AG09309 (cell line): Measurements from ENCODE around the gene COX4I2.
"Not testable (repeated sequence)": the region's sequence is repeated elsewhere in the genome, so short reads cannot be mapped to it uniquely, and the experiment has no call there.

Experiments
- DNase-seq: peaks from one replicate; pipeline ENCODE4 v3.0.0-alpha.2; 2010; ENCODE audit warnings: low read depth
- H3K4me3 ChIP-seq: 2 replicates; pipeline ENCODE4 v1.5.1; 2011; ENCODE audit warnings: mild to moderate bottlenecking, low read depth, low read length, moderate library complexity; ENCODE audit not compliant: control insufficient read depth
- TF ChIP-seq, protein P1 (sequence below): IDR thresholded peaks from 2 replicates; pipeline ENCODE4 v1.5.1; 2011; ENCODE audit warnings: mild to moderate bottlenecking, low read depth, low read length, inconsistent platforms; ENCODE audit not compliant: insufficient read depth, control insufficient read depth; ENCODE audit errors: missing control alignments

Gene COX4I2

DNA sequence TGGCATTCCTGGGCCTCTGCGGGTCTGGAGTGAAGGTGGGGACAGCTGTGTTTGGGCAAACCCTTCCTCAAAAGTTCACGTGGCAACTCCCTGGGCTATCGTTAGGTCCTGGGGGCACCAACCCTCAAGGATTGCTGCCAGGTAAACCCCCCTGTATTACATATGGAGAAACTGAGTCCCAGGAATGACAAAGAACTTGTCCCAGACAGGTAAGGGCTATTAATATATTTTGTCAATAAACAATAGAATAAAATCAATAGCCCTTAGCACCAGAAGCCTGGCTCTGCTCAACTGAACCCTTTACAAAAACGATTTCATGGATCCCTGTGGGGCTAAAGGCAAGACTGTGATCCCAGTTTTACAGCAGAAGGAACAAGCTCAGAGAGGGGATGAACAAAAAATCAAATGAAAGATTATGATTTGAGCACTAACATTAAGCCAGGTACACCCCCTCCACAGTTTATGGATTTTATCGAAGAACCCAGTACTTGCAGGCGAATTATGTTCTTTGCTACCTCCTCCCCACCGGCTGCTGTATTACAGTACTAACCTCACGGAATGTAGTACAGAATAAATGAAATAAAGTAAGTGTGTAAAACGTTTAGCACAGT lies 30.0 kb upstream of the COX4I2 start:
- TF ChIP-seq, protein P1, sequence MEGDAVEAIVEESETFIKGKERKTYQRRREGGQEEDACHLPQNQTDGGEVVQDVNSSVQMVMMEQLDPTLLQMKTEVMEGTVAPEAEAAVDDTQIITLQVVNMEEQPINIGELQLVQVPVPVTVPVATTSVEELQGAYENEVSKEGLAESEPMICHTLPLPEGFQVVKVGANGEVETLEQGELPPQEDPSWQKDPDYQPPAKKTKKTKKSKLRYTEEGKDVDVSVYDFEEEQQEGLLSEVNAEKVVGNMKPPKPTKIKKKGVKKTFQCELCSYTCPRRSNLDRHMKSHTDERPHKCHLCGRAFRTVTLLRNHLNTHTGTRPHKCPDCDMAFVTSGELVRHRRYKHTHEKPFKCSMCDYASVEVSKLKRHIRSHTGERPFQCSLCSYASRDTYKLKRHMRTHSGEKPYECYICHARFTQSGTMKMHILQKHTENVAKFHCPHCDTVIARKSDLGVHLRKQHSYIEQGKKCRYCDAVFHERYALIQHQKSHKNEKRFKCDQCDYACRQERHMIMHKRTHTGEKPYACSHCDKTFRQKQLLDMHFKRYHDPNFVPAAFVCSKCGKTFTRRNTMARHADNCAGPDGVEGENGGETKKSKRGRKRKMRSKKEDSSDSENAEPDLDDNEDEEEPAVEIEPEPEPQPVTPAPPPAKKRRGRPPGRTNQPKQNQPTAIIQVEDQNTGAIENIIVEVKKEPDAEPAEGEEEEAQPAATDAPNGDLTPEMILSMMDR: no peak
- no peak for DNase-seq
- H3K4me3 ChIP-seq: peak overlapping the region; percentile 84

DNA sequence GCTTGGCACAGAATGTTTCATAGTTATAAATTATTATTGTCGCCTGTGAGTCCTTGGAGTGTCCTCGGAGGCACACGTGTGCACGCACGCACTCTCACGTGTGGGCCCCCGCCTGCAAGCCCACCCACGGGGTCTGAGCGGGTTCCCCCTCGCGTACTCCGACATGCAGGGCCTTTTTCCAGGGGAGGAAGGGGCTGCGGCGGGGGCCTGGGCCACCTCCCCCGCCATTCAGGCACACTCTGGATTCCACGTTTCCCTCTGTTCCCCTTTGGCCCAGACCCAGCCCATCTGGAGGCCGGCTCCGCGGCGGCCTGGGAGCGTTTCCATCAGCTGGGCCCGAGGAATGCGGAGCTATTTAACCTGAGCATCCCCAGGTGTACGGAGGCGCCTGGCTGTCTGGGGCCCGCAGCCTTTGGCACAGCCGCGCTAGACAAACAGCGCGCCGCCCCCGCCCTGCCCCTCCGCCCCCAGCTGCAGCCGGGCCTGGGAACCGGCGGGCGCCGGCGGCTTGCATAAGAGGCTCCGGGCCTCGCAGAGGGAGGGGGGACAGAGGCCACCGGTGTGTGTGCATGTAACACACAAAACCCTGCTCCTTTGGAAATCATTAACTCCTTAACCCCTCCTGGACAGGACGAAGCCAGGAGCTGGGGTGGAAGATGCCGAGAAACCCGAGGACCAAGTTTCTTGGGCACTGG lies 29.3 kb upstream of the COX4I2 start:
- TF ChIP-seq, protein P1: no peak

DNA sequence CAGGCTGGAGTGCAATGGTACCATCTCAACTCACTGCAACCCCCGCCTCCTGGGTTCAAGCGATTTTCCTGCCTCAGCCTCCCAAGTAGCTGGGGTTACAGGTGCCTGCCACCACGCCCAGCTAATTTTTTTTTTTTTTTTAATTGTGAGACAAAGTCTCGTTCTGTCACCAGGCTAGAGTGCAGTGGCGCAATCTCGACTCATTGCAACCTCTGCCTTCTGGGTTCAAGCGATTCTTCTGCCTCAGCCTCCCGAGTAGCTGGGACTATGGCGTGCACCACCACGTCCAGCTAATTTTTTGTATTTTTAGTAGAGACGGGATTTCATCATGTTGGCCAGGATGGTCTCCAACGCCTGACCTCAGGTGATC lies 25.5 kb upstream of the COX4I2 start:
- not testable (repeated sequence) for DNase-seq, H3K4me3 ChIP-seq

More for the DNA sequence above, 29.3 kb upstream of the COX4I2 start:
- peak overlapping the region; percentile 25 for H3K4me3 ChIP-seq
- no peak for DNase-seq

DNA sequence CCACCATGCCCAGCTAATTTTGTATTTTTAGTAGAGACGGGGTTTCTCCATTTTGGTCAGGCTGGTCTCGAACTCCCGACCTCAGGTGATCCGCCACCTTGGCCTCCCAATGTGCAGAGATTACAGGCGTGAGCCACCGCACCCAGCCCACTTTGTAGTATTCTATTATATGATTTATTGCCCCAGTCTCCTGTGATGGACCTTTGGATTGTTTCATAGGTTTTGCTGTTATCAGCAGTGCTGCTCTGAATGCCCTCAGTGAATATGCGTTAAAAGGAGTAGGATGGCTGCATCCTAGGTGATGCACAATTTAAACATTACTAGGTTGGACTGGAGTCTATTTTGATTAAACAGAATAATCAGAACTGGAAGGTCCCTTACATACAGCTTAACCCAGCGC lies 22.3 kb upstream of the COX4I2 start:
- TF ChIP-seq, protein P1: no peak
- no peak for DNase-seq
- no peak overlapping the region for H3K4me3 ChIP-seq

DNA sequence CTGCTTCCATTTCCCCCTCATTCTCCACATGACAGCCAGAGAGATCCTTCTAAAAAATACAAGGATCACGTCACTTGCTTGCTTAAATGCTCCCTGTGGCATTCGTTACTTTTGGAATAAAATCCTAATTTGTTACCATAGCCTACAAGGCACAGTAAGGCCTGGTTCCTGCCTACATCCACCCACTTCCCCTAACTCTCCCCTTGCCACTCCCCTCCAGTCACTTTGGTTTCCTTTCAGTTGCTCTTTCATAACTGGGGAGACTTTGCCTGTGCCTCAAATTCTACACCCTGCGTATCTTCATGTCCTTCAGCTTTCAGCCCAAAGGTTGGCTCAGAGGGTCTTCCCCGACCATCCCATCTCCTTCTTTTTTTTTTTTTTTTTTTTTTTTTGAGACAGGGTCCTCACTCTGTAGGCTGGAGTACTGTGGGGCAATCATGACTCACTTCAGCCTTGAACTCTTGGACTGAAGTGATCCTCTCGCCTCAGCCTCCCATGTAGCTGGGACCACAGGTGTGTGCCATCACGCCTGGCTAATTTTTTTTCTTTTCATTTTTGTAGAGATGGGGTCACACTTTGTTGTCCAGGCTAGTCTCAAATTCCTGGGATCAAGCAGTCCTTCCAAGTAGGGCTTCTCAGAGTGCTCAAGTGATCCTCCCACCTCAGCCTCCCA lies 20.1 kb upstream of the COX4I2 start:
- no peak overlapping the region for H3K4me3 ChIP-seq
- DNase-seq: no peak
- TF ChIP-seq, protein P1: no peak

DNA sequence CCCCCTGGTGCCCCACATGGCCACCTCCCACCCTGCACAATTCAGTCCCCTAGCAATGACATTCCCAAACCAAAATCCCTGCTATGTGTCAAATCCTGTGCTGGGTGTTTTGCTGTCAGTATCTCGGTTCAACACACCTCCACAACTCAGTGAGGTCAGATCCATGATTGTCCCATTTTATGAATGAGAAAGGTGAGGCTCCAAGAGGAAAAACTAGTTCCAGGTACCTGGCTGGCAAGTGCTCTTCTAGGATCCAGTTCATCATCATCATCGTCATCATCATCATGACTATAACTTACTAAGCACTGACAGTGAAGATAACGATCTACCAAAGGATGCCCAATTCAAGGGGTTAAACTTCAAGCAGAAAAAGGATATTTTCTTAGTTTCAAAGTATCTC lies 17.5 kb upstream of the COX4I2 start:
- H3K4me3 ChIP-seq: no peak overlapping the region
- no peak for DNase-seq
- TF ChIP-seq, protein P1: no peak

DNA sequence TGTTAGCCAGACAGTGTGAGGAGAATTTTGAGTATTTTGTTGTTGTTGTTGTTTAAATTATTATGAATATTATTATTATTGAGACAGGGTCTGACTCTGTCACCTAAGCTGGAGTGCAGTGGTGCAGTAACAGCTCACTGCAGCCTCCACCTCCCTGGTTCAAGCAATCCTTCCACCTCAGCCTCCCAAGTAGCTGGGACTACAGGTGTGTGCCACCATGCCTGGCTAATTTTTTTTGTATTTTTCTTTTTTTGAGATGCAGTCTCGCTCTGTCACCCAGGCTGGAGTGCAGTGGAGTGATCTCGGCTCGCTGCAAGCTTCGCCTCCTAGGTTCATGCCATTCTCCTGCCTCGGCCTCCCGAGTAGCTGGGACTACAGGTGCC lies 14.6 kb upstream of the COX4I2 start:
- not testable (repeated sequence) for DNase-seq

DNA sequence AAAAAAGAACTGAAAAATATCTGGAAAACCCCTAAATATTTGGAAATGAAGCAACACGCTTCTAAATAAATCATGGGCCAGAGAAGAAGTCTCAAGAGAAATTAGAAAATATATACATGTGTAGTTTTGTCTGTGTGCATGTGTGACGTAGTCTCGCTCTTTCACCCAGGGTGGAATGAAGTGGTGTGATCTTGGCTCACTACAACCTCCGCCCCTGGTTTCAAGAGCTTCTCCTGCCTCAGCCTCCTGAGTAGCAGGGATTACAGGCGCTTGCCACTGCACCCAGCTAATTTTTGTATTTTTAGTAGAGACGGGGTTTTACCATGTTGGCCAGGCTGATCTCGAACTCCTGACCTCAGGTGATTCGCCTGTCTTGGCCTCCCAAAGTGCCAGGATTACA lies 11.2 kb upstream of the COX4I2 start:
- not testable (repeated sequence) for DNase-seq, H3K4me3 ChIP-seq

More for the DNA sequence above, 14.6 kb upstream of the COX4I2 start:
- H3K4me3 ChIP-seq: not testable (repeated sequence)

DNA sequence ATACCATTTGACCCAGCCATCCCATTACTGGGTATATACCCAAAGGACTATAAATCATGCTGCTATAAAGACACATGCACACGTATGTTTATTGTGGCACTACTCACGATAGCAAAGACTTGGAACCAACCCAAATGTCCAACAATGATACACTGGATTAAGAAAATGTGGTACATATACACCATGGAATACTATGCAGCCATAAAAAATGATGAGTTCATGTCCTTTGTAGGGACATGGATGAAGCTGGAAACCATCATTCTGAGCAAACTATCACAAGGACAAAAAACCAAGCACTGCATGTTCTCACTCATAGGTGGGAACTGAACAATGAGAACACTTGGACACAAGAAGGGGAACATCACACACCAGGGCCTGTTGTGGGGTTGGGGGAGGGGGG lies 9.7 kb upstream of the COX4I2 start:
- H3K4me3 ChIP-seq, DNase-seq: not testable (repeated sequence)
